GM19455 (cell line): ENCODE data around the gene COL4A1.

Experiments used
- ATAC-seq: cut with Tn5 transposase; IDR thresholded peaks from one replicate; pipeline ENCODE4 v1.9.1; 2021; ENCODE audit not compliant: unreplicated experiment

COL4A1 gene

GRCh38 chr13:110297766-110298504 lies 9.0 kb downstream of the COL4A1 start:
- no peak for ATAC-seq

- ATAC-seq: no peak
These were observed 9.9 kb downstream of the COL4A1 start for GRCh38 chr13:110297011-110297410.

GRCh38 chr13:110294622-110295021 lies 12.3 kb downstream of the COL4A1 start:
- ATAC-seq: no peak

- ATAC-seq: no peak
These were observed 12.8 kb downstream of the COL4A1 start for GRCh38 chr13:110294146-110294545.

- no peak for ATAC-seq
These were observed 13.3 kb downstream of the COL4A1 start for GRCh38 chr13:110293649-110294048.

- ATAC-seq: no peak
These were observed 13.9 kb downstream of the COL4A1 start for GRCh38 chr13:110293037-110293436.

GRCh38 chr13:110291286-110291685 lies 15.7 kb downstream of the COL4A1 start:
- no peak for ATAC-seq

GRCh38 chr13:110290826-110291225 lies 16.1 kb downstream of the COL4A1 start:
- ATAC-seq: no peak

GRCh38 chr13:110290153-110290552 lies 16.8 kb downstream of the COL4A1 start:
- ATAC-seq: no peak

- no peak for ATAC-seq
These were observed 17.3 kb downstream of the COL4A1 start for GRCh38 chr13:110289661-110290060.

GRCh38 chr13:110289174-110289573 lies 17.8 kb downstream of the COL4A1 start:
- no peak for ATAC-seq

GRCh38 chr13:110286833-110287819 lies 19.8 kb downstream of the COL4A1 start:
- no peak for ATAC-seq

GRCh38 chr13:110285991-110286832 lies 20.7 kb downstream of the COL4A1 start:
- no peak for ATAC-seq

- ATAC-seq: no peak
These were observed 22.0 kb downstream of the COL4A1 start for GRCh38 chr13:110284779-110285484.

GRCh38 chr13:110283736-110284517 lies 23.0 kb downstream of the COL4A1 start:
- no peak for ATAC-seq

GRCh38 chr13:110282316-110282841 lies 24.6 kb downstream of the COL4A1 start:
- ATAC-seq: no peak

GRCh38 chr13:110281736-110282135 lies 25.2 kb downstream of the COL4A1 start:
- ATAC-seq: no peak

- ATAC-seq: no peak
These were observed 25.8 kb downstream of the COL4A1 start for GRCh38 chr13:110280985-110281688.
